ENCODE measurements around the gene CPA3. TPM values are rescaled to one million over a fixed set of nuclear protein-coding genes. Genes with fewer than 3 reads are reported as not detected.

CPA3 gene
- total and polyA plus RNA-seq, 10 of the 15 experiments (the other 5 are each of a cell fraction or from before 2014, with no cell fraction given), result not detected

DNA sequence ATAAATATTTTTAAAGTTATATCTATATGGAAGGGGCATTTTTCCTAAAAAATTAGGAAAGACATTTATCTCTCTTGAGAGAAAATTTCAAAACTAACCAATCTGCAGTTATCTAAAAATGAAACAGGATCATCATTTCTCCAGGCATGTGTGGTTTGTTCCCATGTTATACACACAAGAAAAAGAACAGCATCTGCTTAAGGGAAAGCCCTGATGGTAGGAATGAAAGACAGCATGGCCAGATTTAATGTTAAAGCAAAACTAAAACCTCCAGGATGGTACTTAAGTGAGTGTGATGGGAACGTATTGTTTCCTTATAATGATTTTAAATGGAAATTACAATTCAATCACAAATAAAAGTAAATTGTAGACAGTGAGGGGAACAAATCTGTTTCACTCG, 80.0 kb downstream of the CPA3 start (continued):
- TF ChIP-seq, protein P1, sequence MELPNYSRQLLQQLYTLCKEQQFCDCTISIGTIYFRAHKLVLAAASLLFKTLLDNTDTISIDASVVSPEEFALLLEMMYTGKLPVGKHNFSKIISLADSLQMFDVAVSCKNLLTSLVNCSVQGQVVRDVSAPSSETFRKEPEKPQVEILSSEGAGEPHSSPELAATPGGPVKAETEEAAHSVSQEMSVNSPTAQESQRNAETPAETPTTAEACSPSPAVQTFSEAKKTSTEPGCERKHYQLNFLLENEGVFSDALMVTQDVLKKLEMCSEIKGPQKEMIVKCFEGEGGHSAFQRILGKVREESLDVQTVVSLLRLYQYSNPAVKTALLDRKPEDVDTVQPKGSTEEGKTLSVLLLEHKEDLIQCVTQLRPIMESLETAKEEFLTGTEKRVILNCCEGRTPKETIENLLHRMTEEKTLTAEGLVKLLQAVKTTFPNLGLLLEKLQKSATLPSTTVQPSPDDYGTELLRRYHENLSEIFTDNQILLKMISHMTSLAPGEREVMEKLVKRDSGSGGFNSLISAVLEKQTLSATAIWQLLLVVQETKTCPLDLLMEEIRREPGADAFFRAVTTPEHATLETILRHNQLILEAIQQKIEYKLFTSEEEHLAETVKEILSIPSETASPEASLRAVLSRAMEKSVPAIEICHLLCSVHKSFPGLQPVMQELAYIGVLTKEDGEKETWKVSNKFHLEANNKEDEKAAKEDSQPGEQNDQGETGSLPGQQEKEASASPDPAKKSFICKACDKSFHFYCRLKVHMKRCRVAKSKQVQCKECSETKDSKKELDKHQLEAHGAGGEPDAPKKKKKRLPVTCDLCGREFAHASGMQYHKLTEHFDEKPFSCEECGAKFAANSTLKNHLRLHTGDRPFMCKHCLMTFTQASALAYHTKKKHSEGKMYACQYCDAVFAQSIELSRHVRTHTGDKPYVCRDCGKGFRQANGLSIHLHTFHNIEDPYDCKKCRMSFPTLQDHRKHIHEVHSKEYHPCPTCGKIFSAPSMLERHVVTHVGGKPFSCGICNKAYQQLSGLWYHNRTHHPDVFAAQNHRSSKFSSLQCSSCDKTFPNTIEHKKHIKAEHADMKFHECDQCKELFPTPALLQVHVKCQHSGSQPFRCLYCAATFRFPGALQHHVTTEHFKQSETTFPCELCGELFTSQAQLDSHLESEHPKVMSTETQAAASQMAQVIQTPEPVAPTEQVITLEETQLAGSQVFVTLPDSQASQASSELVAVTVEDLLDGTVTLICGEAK (IDR thresholded peaks at IDR 0.05; ENCODE audit: borderline replicate concordance), result no peak
- TF ChIP-seq SMAD5 (IDR thresholded peaks at IDR 0.05; ENCODE audit: low read depth), result no peak

Other genes with a start within 250 kb of the CPA3 start
- not detected in 2 replicates for gene AGTR1, start 167.4 kb upstream of the CPA3 start, total RNA-seq (2014; rRNA removed)
- not detected in 2 replicates for gene AGTR1, start 167.4 kb upstream of the CPA3 start, total RNA-seq (2014; rRNA removed; fragmentation: Illumina TruSeq; extraction: Trizol)
- gene AGTR1, start 167.4 kb upstream of the CPA3 start, total RNA-seq (2021), result not detected in 2 replicates
- gene AGTR1, start 167.4 kb upstream of the CPA3 start, polyA plus RNA-seq (2011; rRNA removed), result not detected in 2 replicates
- not detected in 2 replicates for gene AGTR1, start 167.4 kb upstream of the CPA3 start, polyA plus RNA-seq (2014; fragmentation: Illumina TruSeq; extraction: Trizol)
- not detected for gene AGTR1, start 167.4 kb upstream of the CPA3 start, polyA plus RNA-seq (2014; fragmentation: Nextera tagmentation; extraction: Ambion mirVana)
- not detected in 2 replicates for gene AGTR1, start 167.4 kb upstream of the CPA3 start, polyA plus RNA-seq (2014; rRNA removed)
- gene AGTR1, start 167.4 kb upstream of the CPA3 start, polyA plus RNA-seq (2016; fragmentation: Nextera tagmentation; extraction: Ambion mirVana), result not detected
- not detected in 2 replicates for gene CPB1, start 37.5 kb upstream of the CPA3 start, total RNA-seq (2014; rRNA removed)
- gene CPB1, start 37.5 kb upstream of the CPA3 start, total RNA-seq (2014; rRNA removed; fragmentation: Illumina TruSeq; extraction: Trizol), result not detected in 2 replicates
- 4.8 and 5.4 TPM in 2 replicates for gene CPB1, start 37.5 kb upstream of the CPA3 start, total RNA-seq (2021)
- not detected in 2 replicates for gene CPB1, start 37.5 kb upstream of the CPA3 start, polyA plus RNA-seq (2011; rRNA removed)
- not detected in 2 replicates for gene CPB1, start 37.5 kb upstream of the CPA3 start, polyA plus RNA-seq (2014; fragmentation: Illumina TruSeq; extraction: Trizol)
- not detected for gene CPB1, start 37.5 kb upstream of the CPA3 start, polyA plus RNA-seq (2014; fragmentation: Nextera tagmentation; extraction: Ambion mirVana)
- not detected in 2 replicates for gene CPB1, start 37.5 kb upstream of the CPA3 start, polyA plus RNA-seq (2014; rRNA removed)
- not detected for gene CPB1, start 37.5 kb upstream of the CPA3 start, polyA plus RNA-seq (2016; fragmentation: Nextera tagmentation; extraction: Ambion mirVana)
- 12.0 and 16.0 TPM in 2 replicates for gene GYG1, start 126.2 kb downstream of the CPA3 start, total RNA-seq (2014; rRNA removed)
- 18.8 and 19.7 TPM in 2 replicates for gene GYG1, start 126.2 kb downstream of the CPA3 start, total RNA-seq (2014; rRNA removed; fragmentation: Illumina TruSeq; extraction: Trizol)
- gene GYG1, start 126.2 kb downstream of the CPA3 start, total RNA-seq (2021), result 21.1 and 22.4 TPM in 2 replicates
- 16.9 and 18.2 TPM in 2 replicates for gene GYG1, start 126.2 kb downstream of the CPA3 start, polyA plus RNA-seq (2011; rRNA removed)
- 26.4 and 26.6 TPM in 2 replicates for gene GYG1, start 126.2 kb downstream of the CPA3 start, polyA plus RNA-seq (2014; fragmentation: Illumina TruSeq; extraction: Trizol)
- 10 to 100 TPM; 23.4 to 36.7 TPM for gene GYG1, start 126.2 kb downstream of the CPA3 start, polyA plus RNA-seq (2014; fragmentation: Nextera tagmentation; extraction: Ambion mirVana)
- 11.8 and 13.0 TPM in 2 replicates for gene GYG1, start 126.2 kb downstream of the CPA3 start, polyA plus RNA-seq (2014; rRNA removed)
- 10 to 100 TPM; 33.9 to 38.9 TPM for gene GYG1, start 126.2 kb downstream of the CPA3 start, polyA plus RNA-seq (2016; fragmentation: Nextera tagmentation; extraction: Ambion mirVana)
- gene HLTF, start 221.2 kb downstream of the CPA3 start, total RNA-seq (2014; rRNA removed), result 30.5 and 38.4 TPM in 2 replicates
- 41.6 and 44.6 TPM in 2 replicates for gene HLTF, start 221.2 kb downstream of the CPA3 start, total RNA-seq (2014; rRNA removed; fragmentation: Illumina TruSeq; extraction: Trizol)
- gene HLTF, start 221.2 kb downstream of the CPA3 start, total RNA-seq (2021), result 40.1 and 43.0 TPM in 2 replicates
- gene HLTF, start 221.2 kb downstream of the CPA3 start, polyA plus RNA-seq (2011; rRNA removed), result 32.8 and 60.8 TPM in 2 replicates
- gene HLTF, start 221.2 kb downstream of the CPA3 start, polyA plus RNA-seq (2014; fragmentation: Illumina TruSeq; extraction: Trizol), result 30.4 and 35.8 TPM in 2 replicates
- 10 to 100 TPM; 13.7 to 26.8 TPM for gene HLTF, start 221.2 kb downstream of the CPA3 start, polyA plus RNA-seq (2014; fragmentation: Nextera tagmentation; extraction: Ambion mirVana)
- 17.9 and 24.7 TPM in 2 replicates for gene HLTF, start 221.2 kb downstream of the CPA3 start, polyA plus RNA-seq (2014; rRNA removed)
- gene HLTF, start 221.2 kb downstream of the CPA3 start, polyA plus RNA-seq (2016; fragmentation: Nextera tagmentation; extraction: Ambion mirVana), result 10 to 100 TPM; 43.6 to 50.4 TPM